SKM-1 (cell line): ENCODE data around the gene SLC35E1.
"Not testable (repeated sequence)": the region's sequence is repeated elsewhere in the genome, so short reads cannot be mapped to it uniquely, and the experiment has no call there.

Source experiments
- DNase-seq: peaks from one replicate; lab custom pipeline; 2025; ENCODE audit not compliant: unreplicated experiment; lab: John Stamatoyannopoulos, UW

The SLC35E1 gene

DNA sequence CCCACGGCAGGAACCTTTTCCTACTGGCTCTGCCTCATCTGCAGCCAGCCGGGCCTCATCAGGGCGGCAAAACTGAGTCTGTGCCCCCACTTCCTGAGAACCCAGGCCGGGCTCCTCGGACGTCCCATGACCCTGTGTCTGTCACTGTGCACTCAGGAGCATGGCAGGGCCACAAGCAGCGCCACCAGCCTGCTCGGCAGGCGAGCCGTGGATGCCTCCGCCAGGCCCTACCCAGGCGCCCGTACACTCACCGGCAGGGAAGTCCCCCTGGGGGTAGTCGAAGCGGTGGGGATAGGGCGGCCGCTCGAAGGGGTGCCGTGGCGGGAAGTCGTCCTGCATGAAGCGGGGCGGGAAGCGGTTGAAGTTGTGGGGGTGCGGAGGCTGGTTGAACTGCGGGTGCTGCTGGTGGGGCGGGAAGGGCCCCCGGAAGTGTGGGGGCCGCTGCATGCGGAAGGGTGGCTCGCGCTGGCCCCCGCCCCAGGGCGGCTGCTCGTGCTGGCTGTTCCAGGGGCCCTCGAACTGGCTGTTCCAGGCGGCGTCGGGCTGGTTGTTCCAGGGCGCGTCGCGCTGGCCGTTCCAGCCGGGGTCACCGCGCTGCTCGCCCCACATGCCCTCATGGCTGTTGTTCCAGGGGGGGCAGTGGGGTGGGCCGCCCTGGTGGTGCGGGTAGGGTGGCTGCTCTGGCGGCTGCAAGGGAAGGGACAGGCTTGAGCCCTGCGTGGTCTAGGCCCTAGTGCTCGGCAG is 47.1 kb downstream of the SLC35E1 start:
- no peak for DNase-seq

DNA sequence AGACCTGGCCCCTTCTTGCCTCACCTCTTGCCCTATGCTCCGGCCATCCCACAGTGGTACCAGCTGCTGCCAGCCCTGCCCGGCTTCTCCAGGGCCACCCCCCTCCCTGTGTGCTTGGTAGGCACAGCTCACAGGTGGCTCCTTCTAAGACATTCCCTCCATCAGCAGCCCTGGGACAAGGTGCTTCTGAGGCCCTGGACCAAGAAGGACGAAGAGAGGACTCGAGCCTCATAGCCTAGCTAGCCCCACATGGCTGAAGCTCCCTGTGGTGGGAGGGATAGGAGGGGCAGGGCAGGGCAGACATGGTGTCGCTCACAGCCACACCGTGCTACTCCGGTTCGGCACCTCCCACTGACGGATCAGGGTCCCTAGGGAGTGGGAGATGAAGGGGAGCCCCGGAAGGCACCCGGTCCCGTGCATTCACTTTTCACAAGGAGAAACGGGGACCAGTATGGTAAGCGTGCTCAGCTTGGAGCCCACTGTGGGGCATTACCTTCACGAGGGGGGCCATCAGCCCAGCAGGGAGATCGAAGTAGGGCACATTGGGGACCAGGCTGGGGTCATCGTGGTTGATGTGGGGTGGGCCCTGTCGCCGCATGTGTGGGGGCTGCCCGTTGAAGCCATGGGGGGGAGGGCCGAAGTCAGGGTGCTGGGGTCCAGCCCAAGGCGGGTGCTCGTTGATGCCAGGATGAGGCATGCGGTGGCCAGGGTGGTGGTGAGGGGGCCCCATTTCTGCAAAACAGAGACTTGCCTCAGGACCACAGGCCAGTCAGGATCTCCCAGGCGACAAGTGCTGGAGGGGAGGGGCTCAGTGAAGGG is 49.4 kb downstream of the SLC35E1 start:
- no peak for DNase-seq

DNA sequence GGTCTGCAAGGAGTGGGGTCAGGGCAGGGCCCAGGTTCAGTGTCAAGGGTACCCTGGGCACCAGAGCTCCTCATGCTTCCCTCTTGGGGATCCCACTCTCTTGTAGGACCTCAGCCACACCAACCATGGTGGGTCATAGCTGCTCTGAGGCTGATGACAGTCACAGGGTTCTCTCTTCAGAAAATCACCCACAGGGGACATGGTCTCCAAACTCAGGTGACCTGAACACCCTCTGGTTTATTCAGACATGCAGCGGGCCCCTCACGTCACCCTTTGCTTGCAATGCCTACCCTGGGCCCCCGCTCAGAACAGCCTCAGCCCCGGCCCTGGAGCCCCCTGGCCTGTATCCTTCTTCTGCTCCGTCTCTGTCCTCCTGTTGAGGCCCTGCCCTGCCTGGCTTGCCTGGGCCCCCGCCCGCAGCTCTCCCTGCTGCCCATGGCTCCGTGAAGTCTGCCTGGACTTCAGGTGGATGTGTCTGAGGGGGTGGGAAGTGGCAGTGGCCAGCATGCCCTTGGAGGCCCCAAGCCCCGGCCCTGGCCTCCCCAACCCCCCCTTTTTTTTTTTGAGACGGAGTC is 50.4 kb downstream of the SLC35E1 start:
- no peak for DNase-seq

DNA sequence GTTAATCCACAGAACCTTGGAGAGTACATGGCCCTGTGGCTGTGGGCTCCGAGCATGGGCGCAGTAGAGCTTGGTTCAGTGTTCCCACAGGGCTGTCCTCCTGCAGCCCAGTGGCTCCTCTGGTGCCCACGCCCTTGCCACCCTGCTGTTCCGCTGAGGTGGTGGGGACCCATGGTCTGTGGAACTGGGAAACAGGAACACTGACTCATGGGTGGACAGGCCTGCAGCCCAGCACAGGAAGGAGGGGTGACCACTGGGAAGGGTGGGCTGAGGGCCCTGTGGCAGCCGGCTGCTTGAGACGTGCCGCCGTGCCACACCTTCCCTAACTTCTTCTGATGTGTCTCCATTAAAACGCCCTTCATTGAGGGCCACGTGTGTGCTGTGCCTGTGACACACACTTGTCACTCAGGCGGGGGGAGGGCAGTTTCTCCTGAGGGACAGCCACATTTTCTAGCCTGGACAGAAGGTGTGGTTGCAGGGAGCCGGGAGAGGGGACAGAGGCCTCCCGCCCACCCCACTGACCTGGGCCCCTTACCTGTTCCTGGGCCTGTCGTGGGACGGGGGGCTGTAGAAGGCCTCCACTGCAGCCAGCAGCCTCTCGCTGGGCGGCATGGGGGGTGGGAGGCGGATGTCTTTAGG is 51.1 kb downstream of the SLC35E1 start:
- DNase-seq = no peak

DNA sequence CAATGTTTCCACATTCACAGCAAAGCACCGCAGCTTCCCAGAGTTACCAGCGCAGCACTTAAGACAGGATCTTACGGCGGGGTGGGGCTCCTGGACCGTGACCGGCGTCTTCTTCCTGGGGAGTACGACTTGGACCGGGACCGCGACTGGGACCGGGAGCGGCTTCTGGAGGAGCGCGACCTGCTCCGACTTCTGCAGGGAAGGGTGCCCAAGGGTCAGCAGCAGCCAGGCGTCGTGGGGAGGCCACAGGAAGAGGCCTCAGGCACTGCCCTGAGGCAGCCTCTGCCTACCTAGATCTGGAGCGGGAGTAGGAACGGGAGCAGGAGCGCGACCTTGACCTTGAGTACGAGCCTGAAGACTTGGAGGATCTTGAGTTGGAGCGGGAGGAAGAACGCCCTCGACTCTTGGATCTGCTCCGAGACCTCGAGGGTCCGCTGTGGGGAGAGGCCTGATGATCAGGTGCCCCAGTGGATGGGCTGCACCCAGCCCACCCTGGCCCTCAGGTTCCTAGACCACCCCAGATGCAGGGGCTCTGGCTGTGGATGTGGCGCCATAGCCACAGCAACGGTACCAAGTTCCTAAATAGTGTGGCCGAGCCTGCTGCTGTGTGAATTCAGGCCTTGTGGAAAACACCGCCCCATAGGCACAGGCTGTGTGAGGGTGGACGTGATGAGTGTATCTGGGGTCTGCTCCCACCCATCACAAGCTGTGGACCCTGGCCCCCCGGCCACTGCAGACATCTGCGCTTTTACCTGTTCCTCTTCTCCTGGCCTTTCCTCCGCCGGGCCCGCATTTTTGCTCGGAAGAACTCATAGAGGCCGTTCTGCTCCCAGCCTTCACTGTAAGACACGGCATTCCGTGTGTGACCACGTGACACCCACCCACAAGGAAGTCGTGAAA is 51.9 kb downstream of the SLC35E1 start:
- no peak for DNase-seq

DNA sequence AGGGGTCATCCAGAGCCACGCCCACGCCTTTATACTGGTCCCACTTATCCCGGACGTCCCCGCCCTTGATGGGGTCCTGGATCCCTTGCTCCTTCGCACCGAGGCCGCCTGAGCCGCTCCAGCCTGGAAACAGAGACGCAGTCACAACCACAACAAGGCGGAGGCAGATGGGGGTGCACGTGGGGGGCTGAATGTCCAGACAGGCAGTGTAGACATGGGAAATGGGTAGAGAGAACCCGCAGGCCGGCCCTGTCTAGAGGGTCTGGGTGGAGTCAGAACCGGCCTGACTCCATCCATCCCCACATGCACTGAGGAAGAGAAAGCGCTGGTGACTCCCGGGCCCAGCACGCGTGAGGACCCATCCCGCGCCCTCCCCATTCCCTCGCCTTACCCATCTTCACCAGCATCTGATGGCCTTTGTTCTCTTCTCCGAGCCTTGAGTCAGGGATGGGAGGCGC is 53.0 kb downstream of the SLC35E1 start:
- no peak for DNase-seq

DNA sequence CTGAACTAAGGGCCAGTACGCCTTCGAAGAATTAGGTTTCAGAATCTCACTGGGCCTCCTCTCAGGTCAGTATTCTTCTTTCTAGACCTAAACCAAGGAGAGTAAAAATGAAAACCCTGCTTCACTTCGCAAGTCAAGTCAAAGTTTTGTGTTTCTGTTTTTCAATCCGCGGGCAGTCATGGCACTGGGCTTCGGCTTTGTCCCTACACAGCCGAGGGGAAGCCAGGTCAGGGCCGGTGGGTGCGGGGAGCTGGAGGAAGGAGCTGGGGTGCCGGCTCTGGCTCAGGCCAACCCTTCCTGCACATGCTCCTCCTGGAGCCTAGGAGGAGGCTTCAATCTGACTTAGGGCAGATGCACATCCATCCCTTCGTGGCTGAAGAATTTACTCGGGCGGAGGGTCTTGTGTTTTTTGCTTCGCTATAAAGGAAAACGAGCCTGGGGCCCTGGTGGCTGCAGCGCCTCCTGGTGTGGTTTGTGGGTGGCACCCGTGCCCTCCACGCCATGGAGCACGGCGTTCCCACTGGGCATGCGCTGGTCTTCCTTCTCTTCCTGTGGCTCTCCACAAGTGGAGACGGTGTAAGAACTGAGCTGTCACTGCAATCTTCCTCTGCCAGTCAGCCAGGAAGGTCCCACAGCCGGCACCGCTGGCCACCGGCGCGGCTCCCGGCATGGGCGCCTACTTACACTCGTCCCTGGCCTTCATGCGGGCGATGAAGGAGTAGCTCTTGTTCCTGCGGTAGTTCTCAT is 53.6 kb downstream of the SLC35E1 start:
- DNase-seq = no peak

DNA sequence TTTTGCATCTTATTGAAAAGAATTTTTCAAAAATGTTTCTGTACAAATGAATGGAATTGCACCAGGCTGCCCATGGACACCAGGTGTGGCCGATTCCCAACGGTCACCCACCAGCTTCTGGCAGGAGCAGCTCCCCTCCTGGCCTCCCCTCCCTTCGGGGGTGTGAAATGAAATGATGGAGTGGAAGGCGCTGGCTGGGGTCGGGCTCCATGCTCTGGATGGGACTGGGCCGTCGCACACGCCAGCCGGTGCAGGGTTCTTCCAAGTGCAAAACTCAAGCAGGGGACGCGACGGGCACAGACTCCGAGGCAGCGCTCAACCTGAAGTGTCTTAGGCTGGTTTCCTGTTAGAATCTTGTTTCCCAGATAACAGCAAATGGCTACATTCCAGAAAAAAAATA is 54.2 kb downstream of the SLC35E1 start:
- no peak for DNase-seq

DNA sequence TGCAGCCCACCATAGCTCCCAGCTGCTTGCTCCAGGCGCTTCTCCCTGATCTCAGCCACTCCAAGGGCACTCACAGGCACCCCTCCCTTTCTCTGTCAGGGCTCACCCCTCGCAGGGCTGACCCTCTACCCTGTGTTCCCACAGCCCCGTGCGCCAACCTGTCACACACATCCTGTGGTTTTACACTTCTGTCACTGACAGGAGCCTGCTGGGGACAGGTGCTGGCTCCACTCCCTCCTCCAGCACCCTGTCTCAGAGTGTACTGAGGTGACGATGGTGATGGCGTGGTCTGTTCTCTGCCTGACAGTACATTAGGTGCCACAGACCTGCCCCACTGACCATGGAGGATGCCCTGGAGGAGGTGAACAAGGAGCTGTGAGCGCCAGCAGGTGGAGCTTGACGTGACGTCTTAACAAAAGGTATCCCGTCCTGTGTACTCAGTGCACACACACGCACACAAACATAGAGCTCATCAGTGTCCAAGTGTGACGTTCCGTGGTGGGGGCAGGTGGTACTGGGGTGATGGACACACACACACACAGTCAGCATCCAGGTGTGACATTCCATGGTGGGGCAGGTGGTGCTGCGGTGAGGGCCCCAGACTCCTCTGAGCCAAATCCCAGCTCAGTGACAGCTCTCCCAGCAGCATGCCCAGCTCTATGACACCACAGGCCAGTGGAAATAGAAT is 55.1 kb downstream of the SLC35E1 start:
- DNase-seq = no peak

DNA sequence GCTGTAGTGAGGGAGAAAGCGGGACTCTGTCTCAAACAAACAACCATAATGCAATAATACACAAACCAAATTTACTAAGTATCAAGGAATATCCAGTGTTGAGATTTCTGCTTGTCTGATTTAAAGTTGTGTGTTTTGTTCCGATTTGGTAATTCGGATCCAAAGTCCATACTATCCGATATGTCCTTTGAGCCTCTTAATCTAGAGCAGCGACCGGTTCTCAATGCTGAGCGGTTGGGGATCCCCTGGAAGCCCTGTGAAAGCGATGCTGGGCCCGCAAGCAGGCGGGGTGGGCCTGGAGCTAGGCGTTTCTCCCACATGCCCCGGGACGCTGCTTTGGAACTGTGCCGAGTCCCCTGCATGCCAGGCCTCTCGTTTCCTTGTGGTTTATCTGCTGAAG is 55.8 kb downstream of the SLC35E1 start:
- no peak for DNase-seq

DNA sequence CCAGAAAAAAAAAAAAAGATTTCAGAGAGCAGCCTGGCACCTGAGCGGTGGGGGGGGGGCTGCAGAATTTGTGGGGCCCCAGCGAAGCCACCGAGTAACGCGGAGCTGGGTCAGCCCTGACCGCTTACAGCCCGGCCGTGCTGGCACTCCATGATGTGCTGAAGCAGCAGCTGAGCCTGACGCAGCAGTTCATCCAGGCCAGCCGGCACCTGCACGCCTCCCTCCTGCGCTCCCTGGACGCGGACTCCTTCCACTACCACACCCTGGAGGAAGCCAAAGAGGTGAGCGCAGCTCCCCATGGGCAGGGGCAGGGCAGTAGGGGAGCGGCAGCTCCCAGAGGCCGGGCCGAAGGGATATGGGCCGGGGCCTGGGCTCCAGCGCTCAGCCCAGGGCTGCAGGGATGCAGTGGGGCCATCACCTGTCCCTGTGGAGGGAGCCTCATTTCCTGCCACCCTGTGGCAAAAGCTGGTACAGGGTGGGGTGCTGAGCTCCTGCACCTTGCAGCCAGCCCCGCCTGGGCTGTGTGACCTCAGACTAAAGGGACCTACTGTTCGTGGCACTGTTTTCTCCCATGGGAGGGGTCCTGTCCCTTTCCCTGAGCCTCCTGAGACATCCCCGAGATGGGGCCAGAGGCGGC is 57.7 kb downstream of the SLC35E1 start:
- DNase-seq = no peak

DNA sequence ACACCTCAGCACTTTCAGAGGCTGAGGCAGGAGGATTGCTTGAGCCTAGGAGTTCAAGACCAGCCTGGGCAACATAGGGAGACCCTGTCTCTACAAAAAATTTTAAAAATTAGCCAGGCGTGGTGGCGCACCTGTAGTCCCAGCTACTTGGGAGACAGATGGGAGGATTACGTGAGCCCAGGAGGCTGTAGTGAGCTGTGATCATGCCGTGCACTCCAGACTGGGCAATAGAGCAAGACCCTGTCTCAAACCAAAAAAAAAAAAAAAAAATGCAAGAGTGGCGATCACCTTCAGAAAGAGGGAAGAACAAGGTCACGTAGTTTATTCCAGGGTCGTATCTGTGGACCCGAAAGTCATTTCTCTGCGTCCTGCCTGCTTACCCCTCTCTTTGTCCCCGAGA is 59.6 kb downstream of the SLC35E1 start:
- DNase-seq = not testable (repeated sequence)

DNA sequence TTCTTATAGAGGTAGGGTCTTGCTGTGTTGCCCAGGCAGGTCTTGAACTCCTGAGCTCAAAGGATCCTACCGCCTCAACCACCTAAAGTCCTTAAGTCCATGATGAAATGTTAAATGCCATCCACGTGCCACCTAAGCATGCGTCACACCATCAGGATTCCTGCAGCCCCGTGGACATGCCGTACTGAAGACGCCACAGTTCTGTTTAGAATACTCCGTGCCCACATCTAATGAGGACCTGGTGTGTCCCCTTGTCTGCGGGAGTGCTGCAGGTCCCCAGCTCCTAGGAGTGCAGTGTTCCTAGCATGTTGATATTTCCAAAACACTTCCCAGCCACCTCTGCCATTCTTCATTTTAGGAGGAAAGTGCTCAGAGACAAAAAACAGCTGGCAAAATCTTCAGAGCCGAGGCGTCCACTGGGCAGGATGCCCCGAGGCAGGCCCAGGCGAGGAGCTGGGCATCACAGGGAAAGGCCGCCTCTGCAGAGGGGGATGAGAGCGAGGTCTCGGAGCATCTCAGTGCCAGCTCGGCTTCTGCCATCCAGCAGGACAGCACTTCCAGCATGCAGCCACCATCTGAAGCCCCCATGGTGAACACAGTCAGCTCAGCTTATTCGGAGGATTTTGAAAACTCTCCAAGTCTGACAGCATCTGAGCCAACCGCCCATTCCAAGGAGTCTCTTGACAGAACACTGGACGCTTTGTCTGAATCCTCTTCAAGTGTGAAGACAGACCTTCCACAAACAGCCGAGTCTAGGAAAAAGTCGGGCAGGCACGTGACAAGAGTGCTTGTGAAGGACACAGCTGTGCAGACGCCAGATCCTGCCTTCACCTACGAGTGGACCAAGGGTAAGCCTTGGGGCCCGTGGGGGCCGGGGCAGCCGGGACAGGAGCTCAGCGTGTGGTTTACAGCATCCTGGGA is 62.8 kb downstream of the SLC35E1 start:
- no peak for DNase-seq

DNA sequence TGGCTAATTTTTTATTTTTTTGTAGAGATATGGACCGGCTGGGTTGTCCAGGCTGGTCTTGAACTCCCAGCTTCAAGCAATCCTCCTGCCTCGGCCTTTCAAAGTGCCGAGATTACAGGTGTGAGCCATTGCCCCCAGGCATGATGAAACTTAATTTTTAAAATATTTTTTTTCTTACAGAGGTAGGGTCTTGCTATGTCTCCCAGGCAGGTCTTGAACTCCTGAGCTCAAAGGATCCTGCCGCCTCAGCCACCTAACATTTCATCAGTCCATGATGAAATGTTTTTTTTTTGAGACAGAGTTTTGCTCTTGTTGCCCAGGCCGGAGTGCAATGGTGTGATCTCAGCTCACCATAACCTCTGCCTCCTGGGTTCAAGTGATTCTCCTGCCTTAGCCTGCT is 63.7 kb downstream of the SLC35E1 start:
- DNase-seq = no peak

DNA sequence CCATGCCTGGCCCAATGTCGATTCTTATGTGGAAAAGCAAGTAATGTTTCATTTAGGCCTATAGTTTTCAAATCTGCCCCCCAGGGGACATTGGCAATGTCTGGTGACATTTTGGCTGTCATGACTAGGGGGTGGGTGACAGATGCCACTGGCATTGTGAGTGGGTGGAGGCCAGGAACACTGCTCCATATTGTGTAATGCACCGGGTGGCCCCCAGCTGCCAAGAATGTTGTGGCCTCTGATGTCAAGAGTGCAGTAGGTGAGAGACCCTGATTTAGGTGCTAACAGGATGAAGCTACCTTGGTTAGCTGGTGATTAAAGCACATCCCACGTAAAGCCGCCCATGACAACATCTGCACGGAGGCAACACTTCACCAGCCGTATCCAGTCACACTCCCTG is 65.3 kb downstream of the SLC35E1 start:
- DNase-seq = no peak

DNA sequence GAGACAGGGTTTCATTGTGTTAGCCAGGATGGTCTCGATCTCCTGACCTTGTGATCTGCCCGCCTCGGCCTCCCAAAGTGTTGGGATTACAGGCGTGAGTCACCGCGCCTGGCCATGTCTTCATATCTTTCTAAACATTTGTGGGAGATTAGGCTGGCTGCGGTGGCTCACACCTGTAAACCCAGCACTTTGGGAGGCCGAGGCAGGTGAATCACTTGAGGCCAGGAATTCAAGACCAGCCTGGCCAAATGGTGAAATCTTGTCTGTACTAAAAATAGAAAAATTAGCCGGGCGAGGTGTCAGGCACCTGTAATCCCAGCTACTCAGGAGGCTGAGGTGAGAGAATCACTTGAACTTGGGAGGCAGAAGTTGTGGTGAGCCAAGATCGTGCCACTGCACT is 66.1 kb downstream of the SLC35E1 start:
- not testable (repeated sequence) for DNase-seq

DNA sequence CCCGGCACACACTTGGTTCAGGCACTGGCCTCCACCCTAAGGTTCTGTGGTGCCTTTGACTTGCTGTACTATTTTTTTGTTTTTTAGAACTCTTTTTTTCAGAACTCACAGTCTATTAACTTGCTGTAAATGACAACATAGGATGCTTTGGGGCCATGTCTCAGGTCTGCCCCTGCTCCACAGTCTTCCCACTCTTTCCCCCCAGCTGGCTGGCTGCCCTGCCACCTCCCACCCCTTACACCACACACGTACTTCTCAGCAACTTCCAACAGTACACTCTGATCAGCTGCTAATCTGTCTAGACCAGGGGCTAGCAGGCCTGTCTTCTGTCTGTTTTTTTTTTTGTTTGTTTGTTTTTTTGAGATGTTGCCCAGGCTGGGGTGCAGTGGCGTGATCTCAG is 67.9 kb downstream of the SLC35E1 start:
- DNase-seq = no peak
